HCT116 (cell line): ENCODE measurements around the gene XDH. TPM values are rescaled to one million over a fixed set of nuclear protein-coding genes. Genes with fewer than 3 reads are reported as not detected.

Experiments
- ATAC-seq: fragments of 200-7000 bp; cut with Tn5 transposase; 2 replicates; pipeline ENCODE4 v1.9.1; 2020; ENCODE audit warnings: mild to moderate bottlenecking, moderate library complexity
- BruUV-seq: library from RNA; stranded (reverse); fragments of 400-500 nt; replicated peaks from 2 replicates; lab custom pipeline; 2021; lab: Mats Ljungman, UMichigan
- CTCF ChIA-PET: fragments of 300-600 bp; sonication (Branson Sonifier 250); formaldehyde crosslinking; loops from one replicate; lab custom pipeline; 2021; ENCODE audit warnings: antibody characterized with exemption; lab: Charles Lee
- POLR2A ChIA-PET: fragments of 300-600, 350-600 bp; sonication (Branson Sonifier 250); formaldehyde crosslinking; loops from one replicate; lab custom pipeline; 2021; ENCODE audit warnings: antibody characterized with exemption; lab: Charles Lee
- RAD21 ChIA-PET, 2 experiments: fragments of 300-600 bp; sonication (Branson Sonifier 250); formaldehyde crosslinking; loops; one replicate each; lab custom pipeline; 2023; ENCODE audit warnings: low total read pairs in 2 of 2; ENCODE audit not compliant: uncharacterized antibody in 2 of 2, unreplicated experiment in 2 of 2, low non-redundant PET in 1 of 2; lab: Charles Lee
- DNase-seq: peaks from one replicate; pipeline ENCODE4 v3.0.0-alpha.2; 2010; ENCODE audit warnings: low read depth, low spot score
- H2AFZ ChIP-seq: fragments of 200-600 bp; shearing (Covaris generic), sonication (generic); 2 replicates; pipeline ENCODE4 v1.6.1; 2017; ENCODE audit warnings: low read depth, mixed run types, mixed read lengths, antibody characterized with exemption, low read length; ENCODE audit not compliant: poor library complexity, severe bottlenecking
- H3K27ac ChIP-seq: 2 replicates; pipeline ENCODE4 v1.5.1; 2012; ENCODE audit warnings: low read depth, low read length
- H3K27me3 ChIP-seq: fragments of 200-600 bp; sonication (generic); 2 replicates; pipeline ENCODE4 v1.6.1; 2016; ENCODE audit warnings: mixed run types, low read length, mixed read lengths; ENCODE audit not compliant: insufficient read depth
- H3K36me3 ChIP-seq, 2 experiments: fragments of 200-500 bp in 1 of 2; fragments of 200-600 bp in 1 of 2; sonication (Bioruptor generic) in 1 of 2; sonication (generic) in 1 of 2; 2 replicates each; pipeline versions ENCODE4 v1.5.1 to v1.6.1; 2014 to 2016; ENCODE audit warnings: low read length in 2 of 2, inconsistent platforms in 1 of 2, mixed read lengths in 1 of 2, mixed run types in 1 of 2; ENCODE audit not compliant: insufficient read depth in 2 of 2, control insufficient read depth in 1 of 2
- H3K4me1 ChIP-seq, 2 experiments: fragments of 200-600 bp in 1 of 2; sonication (generic) in 1 of 2; 2 replicates each; pipeline versions ENCODE4 v1.5.1 to v1.6.1; 2012 to 2017; ENCODE audit warnings: low read length in 2 of 2, inconsistent platforms in 1 of 2, mild to moderate bottlenecking in 1 of 2, mixed read lengths in 1 of 2, mixed run types in 1 of 2, moderate library complexity in 1 of 2; ENCODE audit not compliant: insufficient read depth in 2 of 2, control insufficient read depth in 1 of 2
- H3K4me2 ChIP-seq: fragments of 200-600 bp; sonication (generic); 2 replicates; pipeline ENCODE4 v1.6.1; 2017; ENCODE audit warnings: mixed run types, low read length, mixed read lengths
- H3K4me3 ChIP-seq, 2 experiments: fragments of 200-600 bp in 1 of 2; sonication (generic) in 1 of 2; replicated peaks in 1 of 2; 2 replicates each; pipeline ENCODE4 v1.5.1; 2011 to 2016; ENCODE audit warnings: low read length in 2 of 2, control low read depth in 1 of 2, low read depth in 1 of 2, mild to moderate bottlenecking in 1 of 2, mixed read lengths in 1 of 2, mixed run types in 1 of 2
- H3K79me2 ChIP-seq: fragments of 200-600 bp; sonication (generic); 2 replicates; pipeline ENCODE4 v1.6.1; 2017; ENCODE audit warnings: mild to moderate bottlenecking, mixed run types, low read length, moderate library complexity, mixed read lengths; ENCODE audit not compliant: insufficient read depth
- H3K9ac ChIP-seq: fragments of 200-600 bp; sonication (generic); 2 replicates; pipeline ENCODE4 v1.6.1; 2016; ENCODE audit warnings: low read length, mixed read lengths
- H3K9me2 ChIP-seq: fragments of 200-600 bp; sonication (generic), shearing (Covaris generic); 2 replicates; pipeline ENCODE4 v1.6.1; 2017; ENCODE audit warnings: mixed run types, mild to moderate bottlenecking, moderate library complexity; ENCODE audit not compliant: insufficient read depth
- H3K9me3 ChIP-seq, 2 experiments: fragments of 200-500 bp in 1 of 2; fragments of 200-600 bp in 1 of 2; sonication (Bioruptor generic) in 1 of 2; sonication (generic) in 1 of 2; 2 replicates each; pipeline ENCODE4 v1.6.1; 2014 to 2017; ENCODE audit warnings: low read length in 2 of 2, mixed read lengths in 2 of 2, inconsistent platforms in 1 of 2, low read depth in 1 of 2, mild to moderate bottlenecking in 1 of 2, mixed run types in 1 of 2, moderate library complexity in 1 of 2; ENCODE audit not compliant: control insufficient read depth in 1 of 2, insufficient read depth in 1 of 2
- H4K20me1 ChIP-seq: fragments of 200-600 bp; sonication (generic), shearing (Covaris generic); 2 replicates; pipeline ENCODE4 v1.6.1; 2017; ENCODE audit warnings: mixed run types, mild to moderate bottlenecking, moderate library complexity; ENCODE audit not compliant: insufficient read depth
- CEBPB ChIP-seq: IDR thresholded peaks from 2 replicates; pipeline ENCODE4 v1.6.1; 2012; ENCODE audit warnings: low read depth
- CTCF ChIP-seq, 3 experiments: fragments of 200-600 bp in 1 of 3; sonication (generic) in 1 of 3; IDR thresholded peaks in 2 of 3; conservative IDR thresholded peaks in 1 of 3; 2 replicates each; pipeline ENCODE4 v1.5.1; 2012 to 2017; ENCODE audit warnings: low read depth in 2 of 3, low read length in 2 of 3, antibody characterized with exemption in 1 of 3, borderline replicate concordance in 1 of 3, control low read depth in 1 of 3, mild to moderate bottlenecking in 1 of 3, mixed read lengths in 1 of 3, mixed run types in 1 of 3, moderate library complexity in 1 of 3; ENCODE audit not compliant: insufficient read depth in 1 of 3
- RAD21 ChIP-seq: IDR thresholded peaks from 2 replicates; pipeline ENCODE4 v1.6.1; 2012; ENCODE audit warnings: low read depth, mild to moderate bottlenecking
- SRF ChIP-seq: IDR thresholded peaks from 2 replicates; pipeline ENCODE4 v1.6.1; 2012; ENCODE audit warnings: low read depth
- TCF7L2 ChIP-seq: IDR thresholded peaks from 2 replicates; pipeline ENCODE4 v1.7.0; 2011; ENCODE audit warnings: borderline replicate concordance, inconsistent platforms; ENCODE audit not compliant: insufficient read depth, insufficient read length; ENCODE audit errors: extremely low read depth
- intact Hi-C: fragments of 100-400 bp; cut with micrococcal nuclease; formaldehyde crosslinking; loops from 2 replicates; pipeline ENCODE4 v1.10.0; 2022
- total RNA-seq: library from RNA; stranded (reverse); gene quantifications from one replicate; pipeline ENCODE4 v1.2.1, GENCODE V29; 2021; ENCODE audit not compliant: unreplicated experiment

Gene XDH
- total RNA-seq, 1 experiment from 2014 or later = 0.15 TPM

- H4K20me1 ChIP-seq = no peaks in the 10 kb centered on the region
- peaks cover 2 to 23% of the 10 kb centered on the region in 2 experiments; a peak in 3 of 4 replicates for H3K4me1 ChIP-seq
- H3K9me2 ChIP-seq = no peaks in the 10 kb centered on the region
- ChIA-PET CTCF (interaction anchor here (1.5 kb wide), 1 partner anchor 676 kb away, joined by 3 read pairs; no protein-coding TSS in a partner anchor), POLR2A (no interaction called here), RAD21 (no interaction called here)
- H3K9me3 ChIP-seq = no peaks in the 10 kb centered on the region
- no peak overlapping the region for H3K27ac ChIP-seq
- DNase-seq (no peak), ATAC-seq (no peak)
- no peaks in the 10 kb centered on the region; the same call in 1 of the 2 replicates for H3K27me3 ChIP-seq
- TF ChIP-seq TCF7L2 (no peak), RAD21 (no peak), CTCF (IDR thresholded peaks at IDR 0.05 in 2 of 3, conservative IDR thresholded peaks at IDR 0.05 in 1 of 3; ENCODE audit: borderline replicate concordance in 1 of 3, insufficient read depth in 1 of 3, low read depth in 2 of 3, low read length in 2 of 3) (peak in 1 of 3 experiments; percentile 13; a peak in 1 of 6 replicates), SRF (no peak)
- no peaks in the 10 kb centered on the region for H3K79me2 ChIP-seq
- no peak overlapping the region for H3K9ac ChIP-seq
- BruUV-seq = no TSS peak
- H2AFZ ChIP-seq = no peak overlapping the region
- no peak overlapping the region for H3K4me2 ChIP-seq
- H3K36me3 ChIP-seq = no peaks in the 10 kb centered on the region
- no peak overlapping the region for H3K4me3 ChIP-seq
- intact Hi-C loops = no loop called here
Observed at GRCh38 chr2:31387850-31388249, 26.7 kb downstream of the XDH start.

GRCh38 chr2:31386648-31387047 is 27.9 kb downstream of the XDH start:
- ChIA-PET CTCF (interaction anchor here (0.7 to 0.8 kb wide), 2 partner anchors 18 to 140 kb away, joined by 3 read pairs; no protein-coding TSS in a partner anchor), POLR2A (no interaction called here), RAD21 (no interaction called here)
- Histone ChIP-seq H3K4me2 (no peak overlapping the region), H3K27ac (no peak overlapping the region), H3K9me2 (no peaks in the 10 kb centered on the region), H3K9me3 (no peaks in the 10 kb centered on the region), H3K4me3 (no peak overlapping the region), H4K20me1 (no peaks in the 10 kb centered on the region), H3K9ac (no peak overlapping the region), H3K79me2 (no peaks in the 10 kb centered on the region), H2AFZ (no peak overlapping the region), H3K27me3 (no peaks in the 10 kb centered on the region; the same call in 1 of the 2 replicates), H3K4me1 (peaks cover 2 to 28% of the 10 kb centered on the region in 2 experiments; a peak in 3 of 4 replicates), H3K36me3 (no peaks in the 10 kb centered on the region)
- BruUV-seq = no TSS peak
- ATAC-seq = no peak; the same call in 1 of the 2 replicates
- intact Hi-C loops = loop anchor here (1.0 kb wide), 1 partner anchor 138 kb away; no protein-coding TSS in a partner anchor
- no peak for DNase-seq
- TF ChIP-seq CTCF (IDR thresholded peaks at IDR 0.05 in 2 of 3, conservative IDR thresholded peaks at IDR 0.05 in 1 of 3; ENCODE audit: borderline replicate concordance in 1 of 3, insufficient read depth in 1 of 3, low read depth in 2 of 3, low read length in 2 of 3) = peak; percentile 20 to 26 (median 23); a peak in 2 of 6 replicates
- TF ChIP-seq RAD21 = peak; percentile 37; the same call in 1 of the 2 replicates
- no peak for TF ChIP-seq CEBPB
